Ascending aorta (tissue), 2 donors: Measurements from ENCODE around the gene CCDC177. TPM values are rescaled to one million over a fixed set of nuclear protein-coding genes. Genes with fewer than 3 reads are reported as not detected.

ENCODE experiments used
- DNase-seq, 2 donors: peaks; one replicate each; pipeline ENCODE4 v3.0.0-alpha.2; 2019; ENCODE audit warnings: low spot score in 2 of 2
- H3K27ac ChIP-seq, 2 donors: fragments of 200-600 bp; sonication (generic); one replicate each; pipeline ENCODE4 v1.5.1; 2016 to 2017; ENCODE audit warnings: mild to moderate bottlenecking in 1 of 2
- H3K27me3 ChIP-seq: fragments of 200-600 bp; sonication (generic); one replicate; pipeline ENCODE4 v1.5.1; 2017
- H3K36me3 ChIP-seq, 2 donors: fragments of 200-600 bp; sonication (generic); one replicate each; pipeline ENCODE4 v1.5.1; 2016
- H3K4me1 ChIP-seq, 2 donors: fragments of 200-600 bp; sonication (generic); one replicate each; pipeline ENCODE4 v1.5.1; 2016 to 2017; ENCODE audit warnings: mild to moderate bottlenecking in 1 of 2
- H3K4me3 ChIP-seq, 2 donors: fragments of 200-600 bp; sonication (generic); one replicate each; pipeline ENCODE4 v1.5.1; 2016 to 2017; ENCODE audit warnings: mild to moderate bottlenecking in 1 of 2
- H3K9me3 ChIP-seq, 2 donors: fragments of 200-600 bp; sonication (generic); one replicate each; pipeline ENCODE4 v1.5.1; 2016
- intact Hi-C: fragments of 100-400 bp; cut with DNase I; formaldehyde crosslinking; loops from one replicate; pipeline ENCODE4 v1.15.1; 2023
- total RNA-seq: library from RNA; depleted of rRNA; stranded (reverse); fragments of >200 nt; gene quantifications from one replicate; pipeline ENCODE4 v1.1.0, GENCODE V29; 2016
- TF ChIP-seq, protein P1 (sequence below), 3 experiments: fragments of 200-600 bp in 2 of 3; fragments of 450-650 bp in 1 of 3; sonication (generic) in 2 of 3; IDR thresholded peaks; one replicate each; pipeline ENCODE4 v1.5.1; 2016 to 2019; ENCODE audit warnings: antibody characterized with exemption in 3 of 3, mild to moderate bottlenecking in 1 of 3, moderate library complexity in 1 of 3

The CCDC177 gene
- total RNA-seq, 1 donor from 2014 or later: not detected

DNA sequence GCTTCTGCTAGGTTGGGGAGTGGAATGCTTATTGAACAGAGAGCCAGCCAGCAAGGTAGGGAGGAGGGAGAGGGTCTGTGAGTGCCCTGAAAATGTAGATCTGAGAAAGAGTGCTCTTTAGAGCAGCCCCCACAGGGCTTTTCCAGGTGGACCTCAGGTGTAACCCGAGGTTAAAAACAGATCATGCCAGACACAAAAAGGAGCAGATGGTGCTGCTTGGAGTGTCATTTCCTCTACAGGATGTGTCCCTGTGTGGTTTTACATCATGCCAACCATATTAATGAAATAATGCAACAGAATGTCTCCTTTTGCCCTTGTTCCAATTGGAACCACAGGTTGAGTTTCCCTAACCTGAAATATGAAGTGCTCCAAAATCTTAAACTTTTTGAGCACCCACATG, 43.1 kb upstream of the CCDC177 start:
- TF ChIP-seq, protein P1, sequence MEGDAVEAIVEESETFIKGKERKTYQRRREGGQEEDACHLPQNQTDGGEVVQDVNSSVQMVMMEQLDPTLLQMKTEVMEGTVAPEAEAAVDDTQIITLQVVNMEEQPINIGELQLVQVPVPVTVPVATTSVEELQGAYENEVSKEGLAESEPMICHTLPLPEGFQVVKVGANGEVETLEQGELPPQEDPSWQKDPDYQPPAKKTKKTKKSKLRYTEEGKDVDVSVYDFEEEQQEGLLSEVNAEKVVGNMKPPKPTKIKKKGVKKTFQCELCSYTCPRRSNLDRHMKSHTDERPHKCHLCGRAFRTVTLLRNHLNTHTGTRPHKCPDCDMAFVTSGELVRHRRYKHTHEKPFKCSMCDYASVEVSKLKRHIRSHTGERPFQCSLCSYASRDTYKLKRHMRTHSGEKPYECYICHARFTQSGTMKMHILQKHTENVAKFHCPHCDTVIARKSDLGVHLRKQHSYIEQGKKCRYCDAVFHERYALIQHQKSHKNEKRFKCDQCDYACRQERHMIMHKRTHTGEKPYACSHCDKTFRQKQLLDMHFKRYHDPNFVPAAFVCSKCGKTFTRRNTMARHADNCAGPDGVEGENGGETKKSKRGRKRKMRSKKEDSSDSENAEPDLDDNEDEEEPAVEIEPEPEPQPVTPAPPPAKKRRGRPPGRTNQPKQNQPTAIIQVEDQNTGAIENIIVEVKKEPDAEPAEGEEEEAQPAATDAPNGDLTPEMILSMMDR (IDR thresholded peaks at IDR 0.05): no peak
- H3K9me3 ChIP-seq: no peaks in the 10 kb centered on the region
- intact Hi-C loops: loop anchor here (10.0 kb wide), 1 partner anchor 1993 kb away; no protein-coding TSS in a partner anchor
- H3K27me3 ChIP-seq: no peaks in the 10 kb centered on the region
- H3K27ac ChIP-seq: peak overlapping the region; percentile 39 to 99
- H3K4me3 ChIP-seq: no peak overlapping the region
- DNase-seq: no peak
- peaks cover 43 to 77% of the 10 kb centered on the region in 2 donors for H3K4me1 ChIP-seq
- H3K36me3 ChIP-seq: no peaks in the 10 kb centered on the region

DNA sequence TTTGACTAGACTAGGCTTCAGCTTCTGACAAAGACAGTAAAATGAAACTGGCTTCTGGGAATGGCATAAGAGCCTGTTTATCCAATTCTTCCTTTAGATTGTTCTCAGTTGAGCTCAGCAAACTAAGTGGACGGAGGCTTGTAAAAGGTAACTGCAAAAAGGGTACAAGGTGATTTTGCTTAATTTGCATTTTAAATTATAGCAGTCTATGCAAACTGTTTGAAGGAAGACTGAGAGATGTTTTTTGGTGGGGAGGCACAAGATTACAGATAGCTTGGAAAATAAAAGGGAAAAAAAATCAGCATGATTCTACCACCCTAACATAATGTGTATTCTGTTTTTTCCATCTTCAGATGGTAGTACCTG, 41.7 kb upstream of the CCDC177 start:
- H3K9me3 ChIP-seq: no peaks in the 10 kb centered on the region
- peak overlapping the region; percentile 30 to 34 for H3K4me3 ChIP-seq
- TF ChIP-seq, protein P1 (IDR thresholded peaks at IDR 0.05): no peak
- H3K27me3 ChIP-seq: no peaks in the 10 kb centered on the region
- H3K4me1 ChIP-seq: peaks cover 43 to 74% of the 10 kb centered on the region in 2 donors
- intact Hi-C loops: loop anchor here (10.0 kb wide), 1 partner anchor 1992 kb away; no protein-coding TSS in a partner anchor
- peak overlapping the region; percentile 97 to 99 for H3K27ac ChIP-seq
- DNase-seq: no peak
- H3K36me3 ChIP-seq: no peaks in the 10 kb centered on the region

DNA sequence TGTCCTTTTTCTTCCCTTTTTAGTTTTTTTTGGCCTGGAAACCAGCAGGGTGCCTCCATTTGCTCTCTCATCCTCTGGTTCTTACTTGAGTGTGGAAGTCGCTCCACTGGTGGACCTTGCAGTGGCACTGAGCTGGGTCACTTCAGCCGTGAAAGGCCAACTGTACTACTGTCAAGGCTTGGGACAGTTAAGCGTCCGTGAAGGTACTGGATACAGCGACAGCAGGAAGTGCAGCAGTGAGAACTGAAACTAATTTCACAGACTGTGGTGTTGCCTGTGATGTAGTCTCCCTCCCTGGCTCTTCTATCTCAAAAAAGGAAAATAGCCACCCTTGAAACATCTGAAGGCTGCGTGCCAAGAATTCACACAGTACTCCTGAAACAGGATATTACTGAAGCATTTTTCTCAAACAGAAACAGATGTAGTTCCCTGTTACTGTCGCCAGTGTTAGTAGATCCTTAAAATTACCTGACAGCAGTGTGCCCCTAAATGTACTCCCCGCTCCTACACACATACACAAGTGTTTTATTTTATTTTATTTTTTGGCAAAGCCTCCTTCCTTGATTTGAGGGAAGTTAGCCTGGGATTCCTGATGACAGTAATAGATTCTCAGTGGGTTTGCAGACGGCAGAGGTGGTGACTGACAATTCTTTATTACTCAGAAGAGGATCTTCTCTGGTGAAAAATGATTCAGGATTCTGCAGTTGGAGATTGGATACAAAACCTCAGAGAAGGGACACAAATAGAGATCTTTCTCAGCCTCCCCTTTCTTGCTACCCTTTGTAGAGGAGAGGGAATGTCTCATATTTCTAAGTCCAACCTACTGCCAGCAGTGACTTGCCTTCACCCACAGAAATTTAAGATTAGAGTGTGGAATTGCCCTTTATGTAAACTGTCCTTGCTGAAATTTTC, 41.1 kb upstream of the CCDC177 start:
- Histone ChIP-seq H3K36me3 (no peaks in the 10 kb centered on the region), H3K27me3 (no peaks in the 10 kb centered on the region), H3K4me1 (peaks cover 43 to 69% of the 10 kb centered on the region in 2 donors), H3K9me3 (no peaks in the 10 kb centered on the region), H3K4me3 (peak overlapping the region; percentile 30 to 34), H3K27ac (peak overlapping the region; percentile 97 to 99)
- peak in 1 of 2 donors; percentile 83 for DNase-seq
- intact Hi-C loops: loop anchor here (10.0 kb wide), 1 partner anchor 1991 kb away; no protein-coding TSS in a partner anchor
- TF ChIP-seq, protein P1 (IDR thresholded peaks at IDR 0.05): peak in 1 of 3 experiments; percentile 12

DNA sequence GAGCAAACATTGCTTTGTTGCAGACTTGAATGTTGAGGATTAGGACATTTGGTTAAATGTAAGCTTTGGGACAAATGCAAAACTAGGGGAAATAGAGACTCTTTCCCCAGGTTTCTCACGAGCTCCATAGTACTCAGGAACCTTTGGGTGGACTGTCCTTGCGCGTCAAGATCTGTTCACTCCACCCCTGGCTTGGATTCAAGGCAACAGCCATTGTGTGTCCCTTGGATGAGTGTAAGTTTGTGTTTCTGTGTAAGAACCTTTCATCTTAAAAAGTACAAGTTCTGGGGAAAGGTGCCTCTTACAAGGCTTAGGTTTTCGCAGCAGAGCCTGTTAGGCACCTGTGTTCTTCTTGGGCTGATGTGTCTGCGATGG, 40.4 kb upstream of the CCDC177 start:
- Histone ChIP-seq H3K4me1 (peaks cover 43 to 71% of the 10 kb centered on the region in 2 donors), H3K27me3 (no peaks in the 10 kb centered on the region), H3K4me3 (peak overlapping the region; percentile 30 to 34), H3K36me3 (no peaks in the 10 kb centered on the region), H3K27ac (peak overlapping the region; percentile 97 to 99), H3K9me3 (no peaks in the 10 kb centered on the region)
- no peak for DNase-seq
- TF ChIP-seq, protein P1 (IDR thresholded peaks at IDR 0.05): no peak
- intact Hi-C loops: loop anchor here (10.0 kb wide), 1 partner anchor 1990 kb away; no protein-coding TSS in a partner anchor

DNA sequence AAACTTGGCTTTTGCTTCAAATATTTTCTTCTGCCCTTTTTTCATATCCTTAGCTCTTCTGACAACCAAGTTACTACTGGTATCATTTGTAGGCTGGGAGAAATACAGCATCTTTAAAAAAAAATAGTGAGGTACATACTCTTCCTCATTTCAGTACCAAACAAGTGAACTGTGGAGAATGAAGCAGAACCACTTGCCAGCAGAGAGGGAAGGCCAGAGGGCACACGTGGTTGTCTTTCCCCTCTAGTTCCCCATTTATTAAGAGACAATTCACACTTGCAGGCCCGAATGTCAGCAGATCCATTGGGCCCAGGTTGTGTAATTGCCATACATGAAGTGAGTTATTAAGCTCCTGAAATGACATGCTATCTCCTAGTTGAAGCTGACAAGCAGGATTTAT, 39.9 kb upstream of the CCDC177 start:
- TF ChIP-seq, protein P1 (IDR thresholded peaks at IDR 0.05): no peak
- Histone ChIP-seq H3K27ac (peak overlapping the region; percentile 97 to 99), H3K9me3 (no peaks in the 10 kb centered on the region), H3K27me3 (no peaks in the 10 kb centered on the region), H3K36me3 (no peaks in the 10 kb centered on the region), H3K4me3 (peak overlapping the region in 1 of 2 donors; percentile 98), H3K4me1 (peaks cover 39 to 68% of the 10 kb centered on the region in 2 donors)
- peak; percentile 34 to 75 for DNase-seq
- intact Hi-C loops: loop anchor here (10.0 kb wide), 1 partner anchor 1990 kb away; no protein-coding TSS in a partner anchor
